GM12878 (cell line): ENCODE measurements around the gene ZWILCH. TPM values are rescaled to one million over a fixed set of nuclear protein-coding genes. Genes with fewer than 3 reads are reported as not detected.

Source experiments
- ATAC-seq: fragments of 200-7000 bp; cut with Tn5 transposase; 3 replicates; pipeline ENCODE4 v1.9.1; 2020; ENCODE audit warnings: mild to moderate bottlenecking, moderate library complexity
- BruUV-seq: library from RNA; stranded (reverse); fragments of 400-500 nt; replicated peaks from 2 replicates; lab custom pipeline; 2021; lab: Mats Ljungman, UMichigan
- CTCF ChIA-PET: fragments of 300-600 bp; sonication (Branson Sonifier 250); formaldehyde crosslinking; extraction: SDS; loops from one replicate; lab custom pipeline; 2021; ENCODE audit warnings: inconsistent platforms; lab: Yijun Ruan, JAX
- POLR2A ChIA-PET: fragments of 350-600 bp; formaldehyde crosslinking; extraction: SDS; loops from one replicate; lab custom pipeline; 2021; ENCODE audit warnings: inconsistent platforms; lab: Charles Lee
- RAD21 ChIA-PET: fragments of 300-600 bp; sonication (Branson Sonifier 250); formaldehyde crosslinking; loops from one replicate; lab custom pipeline; 2023; ENCODE audit warnings: antibody characterized with exemption; ENCODE audit not compliant: unreplicated experiment; lab: Charles Lee
- SMC1A ChIA-PET: fragments of 300-600 bp; sonication (Branson Sonifier 250); formaldehyde crosslinking; loops from one replicate; lab custom pipeline; 2023; ENCODE audit not compliant: unreplicated experiment, uncharacterized antibody; lab: Charles Lee
- DNase-seq: peaks from one replicate; pipeline ENCODE4 v3.0.0-alpha.2; 2011; ENCODE audit warnings: low read depth, low spot score
- FAIRE-seq: peaks from 3 replicates; lab custom pipeline; 2011; peaks lifted over from hg19 to GRCh38; lab: Jason Lieb, UNC
- H2AFZ ChIP-seq: 2 replicates; pipeline ENCODE4 v1.6.0; 2011; ENCODE audit warnings: low read depth, low read length, control low read depth; ENCODE audit not compliant: control insufficient read depth
- H3K27ac ChIP-seq: 2 replicates; pipeline ENCODE4 v1.5.1; 2011; ENCODE audit warnings: control low read depth; ENCODE audit not compliant: control insufficient read depth, insufficient read depth
- H3K27me3 ChIP-seq, 2 experiments: replicated peaks in 1 of 2; 2 replicates each; pipeline versions ENCODE4 v1.6.0 to v1.6.1; 2011; ENCODE audit warnings: low read length in 1 of 2; ENCODE audit not compliant: control insufficient read depth in 2 of 2, insufficient read depth in 2 of 2
- H3K36me3 ChIP-seq, 2 experiments: 2 replicates each; pipeline ENCODE4 v1.5.1; 2011; ENCODE audit warnings: low read length in 1 of 2; ENCODE audit not compliant: control insufficient read depth in 2 of 2, insufficient read depth in 2 of 2
- H3K4me1 ChIP-seq: 2 replicates; pipeline ENCODE4 v1.6.1; 2011; ENCODE audit warnings: mild to moderate bottlenecking, low read length, moderate library complexity, mixed read lengths; ENCODE audit not compliant: control insufficient read depth, insufficient read depth
- H3K4me2 ChIP-seq: 2 replicates; pipeline ENCODE4 v1.6.0; 2011; ENCODE audit warnings: control low read depth; ENCODE audit not compliant: control insufficient read depth, insufficient read depth
- H3K4me3 ChIP-seq: fragments of 200-600 bp; sonication (generic); 2 replicates; pipeline ENCODE4 v1.5.1; 2016
- H3K79me2 ChIP-seq: 2 replicates; pipeline ENCODE4 v1.6.0; 2011; ENCODE audit warnings: low read length; ENCODE audit not compliant: control insufficient read depth, insufficient read depth
- H3K9ac ChIP-seq: 2 replicates; pipeline ENCODE4 v1.8.0; 2011; ENCODE audit warnings: low read length, control low read depth, mixed read lengths; ENCODE audit not compliant: control insufficient read depth, insufficient read depth
- H3K9me3 ChIP-seq: replicated peaks from 3 replicates; pipeline ENCODE4 v1.5.1; 2011; ENCODE audit warnings: mild to moderate bottlenecking, low read length; ENCODE audit not compliant: control insufficient read depth, insufficient read depth
- H4K20me1 ChIP-seq: 2 replicates; pipeline ENCODE4 v1.6.0; 2011; ENCODE audit not compliant: control insufficient read depth, insufficient read depth
- ASH2L ChIP-seq: fragments of 300-600, 200-600 bp; sonication (generic); IDR thresholded peaks from 2 replicates; pipeline ENCODE4 v1.6.1; 2017; ENCODE audit warnings: low read depth, mild to moderate bottlenecking, borderline replicate concordance
- BACH1 ChIP-seq: fragments of 450-650 bp; IDR thresholded peaks from 2 replicates; pipeline ENCODE4 v1.6.1; 2017; ENCODE audit warnings: mild to moderate bottlenecking, borderline replicate concordance
- BRCA1 ChIP-seq: IDR thresholded peaks from 2 replicates; pipeline ENCODE4 v1.6.1; 2011; ENCODE audit warnings: low read depth, low read length, improper control_type of control experiment
- DPF2 ChIP-seq: fragments of 450-650 bp; IDR thresholded peaks from 2 replicates; pipeline ENCODE4 v1.6.1; 2017; ENCODE audit warnings: mild to moderate bottlenecking
- IKZF1 ChIP-seq: fragments of 450-650 bp; conservative IDR thresholded peaks from 2 replicates; pipeline ENCODE4 v1.6.1; 2017; ENCODE audit warnings: antibody characterized with exemption, mild to moderate bottlenecking
- JUND ChIP-seq: IDR thresholded peaks from 2 replicates; pipeline ENCODE4 v1.6.1; 2012; ENCODE audit warnings: low read depth, mild to moderate bottlenecking, low read length, improper control_type of control experiment, moderate library complexity
- KDM1A ChIP-seq: fragments of 200-600 bp; sonication (generic); IDR thresholded peaks from 2 replicates; pipeline ENCODE4 v1.6.1; 2016; ENCODE audit warnings: borderline replicate concordance
- KLF5 ChIP-seq: fragments of 450-650 bp; IDR thresholded peaks from 2 replicates; pipeline ENCODE4 v1.6.1; 2014; ENCODE audit warnings: mild to moderate bottlenecking; ENCODE audit not compliant: partially characterized antibody
- LARP7 ChIP-seq: fragments of 450-650 bp; IDR thresholded peaks from 2 replicates; pipeline ENCODE4 v1.6.1; 2017; ENCODE audit warnings: mild to moderate bottlenecking
- NFYB ChIP-seq: IDR thresholded peaks from 2 replicates; pipeline ENCODE4 v1.6.1; 2011; ENCODE audit warnings: low read depth, mild to moderate bottlenecking, low read length, improper control_type of control experiment, moderate library complexity; ENCODE audit not compliant: insufficient read depth
- SMAD1 ChIP-seq: fragments of 450-650 bp; IDR thresholded peaks from 2 replicates; pipeline ENCODE4 v1.6.1; 2018; ENCODE audit warnings: mild to moderate bottlenecking, low read depth; ENCODE audit not compliant: partially characterized antibody
- in situ Hi-C: fragments of 300-500 bp; cut with MboI; formaldehyde crosslinking; loops from 9 replicates; pipeline ENCODE4 v1.14.3; 2018; ENCODE audit warnings: mixed read lengths
- intact Hi-C: fragments of 100-400 bp; cut with micrococcal nuclease; formaldehyde crosslinking; loops from one replicate; pipeline ENCODE4 v1.14.2; 2022; ENCODE audit not compliant: unreplicated experiment
- polyA plus RNA-seq, 11 experiments: library from polyadenylated mRNA; depleted of rRNA in 4 of 11; unstranded in 6 of 11; stranded (reverse) in 5 of 11; fragments of >200 nt; fragmentation: Nextera tagmentation in 4 of 11; fragmentation: Illumina TruSeq in 1 of 11; extraction: Ambion mirVana in 4 of 11; extraction: Trizol in 1 of 11; gene quantifications; 1 replicate in 1 of 11; 2 replicates in 10 of 11; pipeline versions ENCODE4 v1.2.1 to v1.2.3, GENCODE V29; 2011 to 2016; ENCODE audit warnings: inconsistent platforms in 2 of 11, missing spikeins in 2 of 11, low read depth in 1 of 11
- total RNA-seq, 4 experiments: library from RNA; depleted of rRNA in 3 of 4; stranded (reverse); fragments of >200 nt in 3 of 4; fragmentation: Illumina TruSeq in 1 of 4; extraction: Trizol in 1 of 4; gene quantifications; 2 replicates each; pipeline versions ENCODE4 v1.2.1 to v1.2.3, GENCODE V29; 2013 to 2021
- TF ChIP-seq, protein P1 (sequence below): IDR thresholded peaks from 2 replicates; pipeline ENCODE4 v1.6.1; 2012; ENCODE audit warnings: low read depth, low read length, improper control_type of control experiment
- TF ChIP-seq, protein P2 (sequence below): fragments of 450-650 bp; IDR thresholded peaks from 2 replicates; pipeline ENCODE4 v1.6.1; 2018; ENCODE audit warnings: mild to moderate bottlenecking, low read depth, moderate library complexity; ENCODE audit not compliant: partially characterized antibody
- TF ChIP-seq, protein P3 (sequence below): fragments of 450-650 bp; IDR thresholded peaks from 2 replicates; pipeline ENCODE4 v1.6.1; 2017; ENCODE audit warnings: mild to moderate bottlenecking, moderate library complexity

Gene ZWILCH
- total and polyA plus RNA-seq, 10 of the 15 experiments (the other 5 are each of a cell fraction or from before 2014, with no cell fraction given) = 15.6 to 73.9 (median 32.4) TPM

DNA sequence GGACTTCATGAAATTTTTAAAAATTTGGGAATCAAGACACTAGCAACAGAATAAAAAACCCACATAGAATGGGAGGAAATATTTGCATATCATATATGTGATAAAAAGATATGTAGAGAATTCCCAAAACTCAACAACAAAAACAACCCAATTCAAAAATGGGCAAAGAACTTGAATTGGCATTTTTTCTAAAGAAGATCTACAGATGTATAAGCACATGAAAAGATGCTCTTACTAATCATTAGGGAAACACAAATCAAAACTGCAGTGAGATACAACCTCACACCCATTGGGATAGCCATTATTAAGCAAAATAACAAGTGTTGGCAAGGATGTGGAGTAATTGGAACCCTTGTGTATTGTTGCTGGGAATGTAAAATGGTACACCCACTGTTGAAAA, 50.6 kb downstream of the ZWILCH start:
- intact Hi-C loops = no loop called here
- ChIA-PET SMC1A (no interaction called here), POLR2A (interaction anchor here (0.6 kb wide), 1 partner anchor 903 kb away, joined by 3 read pairs; no protein-coding TSS in a partner anchor), RAD21 (no interaction called here), CTCF (no interaction called here)
- ATAC-seq (no peak), DNase-seq (no peak), FAIRE-seq (no peak)
- Histone ChIP-seq H3K9me3 (no peaks in the 10 kb centered on the region), H3K27me3 (no peaks in the 10 kb centered on the region), H3K27ac (no peak overlapping the region), H3K4me1 (no peaks in the 10 kb centered on the region), H3K36me3 (no peaks in the 10 kb centered on the region), H3K4me3 (no peak overlapping the region), H3K79me2 (no peaks in the 10 kb centered on the region), H2AFZ (no peak overlapping the region), H4K20me1 (no peaks in the 10 kb centered on the region), H3K4me2 (no peak overlapping the region), H3K9ac (no peak overlapping the region)
- in situ Hi-C loops = no loop called here
- no TSS peak for BruUV-seq
- TF ChIP-seq BACH1 (no peak), KLF5 (no peak), SMAD1 (no peak), NFYB (no peak), KDM1A (no peak), DPF2 (no peak), IKZF1 (no peak), LARP7 (no peak), ASH2L (no peak), JUND (no peak), BRCA1 (no peak)
- TF ChIP-seq, protein P1, sequence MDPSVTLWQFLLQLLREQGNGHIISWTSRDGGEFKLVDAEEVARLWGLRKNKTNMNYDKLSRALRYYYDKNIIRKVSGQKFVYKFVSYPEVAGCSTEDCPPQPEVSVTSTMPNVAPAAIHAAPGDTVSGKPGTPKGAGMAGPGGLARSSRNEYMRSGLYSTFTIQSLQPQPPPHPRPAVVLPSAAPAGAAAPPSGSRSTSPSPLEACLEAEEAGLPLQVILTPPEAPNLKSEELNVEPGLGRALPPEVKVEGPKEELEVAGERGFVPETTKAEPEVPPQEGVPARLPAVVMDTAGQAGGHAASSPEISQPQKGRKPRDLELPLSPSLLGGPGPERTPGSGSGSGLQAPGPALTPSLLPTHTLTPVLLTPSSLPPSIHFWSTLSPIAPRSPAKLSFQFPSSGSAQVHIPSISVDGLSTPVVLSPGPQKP = no peak
- TF ChIP-seq, protein P2, sequence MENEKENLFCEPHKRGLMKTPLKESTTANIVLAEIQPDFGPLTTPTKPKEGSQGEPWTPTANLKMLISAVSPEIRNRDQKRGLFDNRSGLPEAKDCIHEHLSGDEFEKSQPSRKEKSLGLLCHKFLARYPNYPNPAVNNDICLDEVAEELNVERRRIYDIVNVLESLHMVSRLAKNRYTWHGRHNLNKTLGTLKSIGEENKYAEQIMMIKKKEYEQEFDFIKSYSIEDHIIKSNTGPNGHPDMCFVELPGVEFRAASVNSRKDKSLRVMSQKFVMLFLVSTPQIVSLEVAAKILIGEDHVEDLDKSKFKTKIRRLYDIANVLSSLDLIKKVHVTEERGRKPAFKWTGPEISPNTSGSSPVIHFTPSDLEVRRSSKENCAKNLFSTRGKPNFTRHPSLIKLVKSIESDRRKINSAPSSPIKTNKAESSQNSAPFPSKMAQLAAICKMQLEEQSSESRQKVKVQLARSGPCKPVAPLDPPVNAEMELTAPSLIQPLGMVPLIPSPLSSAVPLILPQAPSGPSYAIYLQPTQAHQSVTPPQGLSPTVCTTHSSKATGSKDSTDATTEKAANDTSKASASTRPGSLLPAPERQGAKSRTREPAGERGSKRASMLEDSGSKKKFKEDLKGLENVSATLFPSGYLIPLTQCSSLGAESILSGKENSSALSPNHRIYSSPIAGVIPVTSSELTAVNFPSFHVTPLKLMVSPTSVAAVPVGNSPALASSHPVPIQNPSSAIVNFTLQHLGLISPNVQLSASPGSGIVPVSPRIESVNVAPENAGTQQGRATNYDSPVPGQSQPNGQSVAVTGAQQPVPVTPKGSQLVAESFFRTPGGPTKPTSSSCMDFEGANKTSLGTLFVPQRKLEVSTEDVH = no peak
- TF ChIP-seq, protein P3, sequence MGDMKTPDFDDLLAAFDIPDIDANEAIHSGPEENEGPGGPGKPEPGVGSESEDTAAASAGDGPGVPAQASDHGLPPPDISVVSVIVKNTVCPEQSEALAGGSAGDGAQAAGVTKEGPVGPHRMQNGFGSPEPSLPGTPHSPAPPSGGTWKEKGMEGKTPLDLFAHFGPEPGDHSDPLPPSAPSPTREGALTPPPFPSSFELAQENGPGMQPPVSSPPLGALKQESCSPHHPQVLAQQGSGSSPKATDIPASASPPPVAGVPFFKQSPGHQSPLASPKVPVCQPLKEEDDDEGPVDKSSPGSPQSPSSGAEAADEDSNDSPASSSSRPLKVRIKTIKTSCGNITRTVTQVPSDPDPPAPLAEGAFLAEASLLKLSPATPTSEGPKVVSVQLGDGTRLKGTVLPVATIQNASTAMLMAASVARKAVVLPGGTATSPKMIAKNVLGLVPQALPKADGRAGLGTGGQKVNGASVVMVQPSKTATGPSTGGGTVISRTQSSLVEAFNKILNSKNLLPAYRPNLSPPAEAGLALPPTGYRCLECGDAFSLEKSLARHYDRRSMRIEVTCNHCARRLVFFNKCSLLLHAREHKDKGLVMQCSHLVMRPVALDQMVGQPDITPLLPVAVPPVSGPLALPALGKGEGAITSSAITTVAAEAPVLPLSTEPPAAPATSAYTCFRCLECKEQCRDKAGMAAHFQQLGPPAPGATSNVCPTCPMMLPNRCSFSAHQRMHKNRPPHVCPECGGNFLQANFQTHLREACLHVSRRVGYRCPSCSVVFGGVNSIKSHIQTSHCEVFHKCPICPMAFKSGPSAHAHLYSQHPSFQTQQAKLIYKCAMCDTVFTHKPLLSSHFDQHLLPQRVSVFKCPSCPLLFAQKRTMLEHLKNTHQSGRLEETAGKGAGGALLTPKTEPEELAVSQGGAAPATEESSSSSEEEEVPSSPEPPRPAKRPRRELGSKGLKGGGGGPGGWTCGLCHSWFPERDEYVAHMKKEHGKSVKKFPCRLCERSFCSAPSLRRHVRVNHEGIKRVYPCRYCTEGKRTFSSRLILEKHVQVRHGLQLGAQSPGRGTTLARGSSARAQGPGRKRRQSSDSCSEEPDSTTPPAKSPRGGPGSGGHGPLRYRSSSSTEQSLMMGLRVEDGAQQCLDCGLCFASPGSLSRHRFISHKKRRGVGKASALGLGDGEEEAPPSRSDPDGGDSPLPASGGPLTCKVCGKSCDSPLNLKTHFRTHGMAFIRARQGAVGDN = no peak
